ENCODE data around the gene C19orf47. TPM values are rescaled to one million over a fixed set of nuclear protein-coding genes. Genes with fewer than 3 reads are reported as not detected.
A peak's percentile ranks its signal among the peaks of the same experiment; 100 is the strongest.
"Not testable (repeated sequence)": the region's sequence is repeated elsewhere in the genome, so short reads cannot be mapped to it uniquely, and the experiment has no call there.

C19orf47 gene
- total RNA-seq, 1 donor from 2014 or later = 215 TPM

GRCh38 chr19:40378509-40378908, 30.3 kb upstream of the C19orf47 start:
- intact Hi-C loops (cut with micrococcal nuclease) = no loop called here
- no peak for ATAC-seq
- no peak for DNase-seq

GRCh38 chr19:40377876-40378385, 29.7 kb upstream of the C19orf47 start:
- ATAC-seq (no peak), DNase-seq (no peak)
- intact Hi-C loops (cut with micrococcal nuclease) = no loop called here

GRCh38 chr19:40376286-40376862, 28.2 kb upstream of the C19orf47 start:
- no peak for DNase-seq
- intact Hi-C loops (cut with micrococcal nuclease) = no loop called here
- no peak for ATAC-seq

- no peak for ATAC-seq
- DNase-seq = no peak
- intact Hi-C loops (cut with micrococcal nuclease) = no loop called here
These were observed 25.9 kb upstream of the C19orf47 start for GRCh38 chr19:40374084-40374483.

GRCh38 chr19:40371802-40372122, 23.6 kb upstream of the C19orf47 start:
- no peak for ATAC-seq
- intact Hi-C loops (cut with micrococcal nuclease) = no loop called here
- DNase-seq = no peak

GRCh38 chr19:40370997-40371801, 23.0 kb upstream of the C19orf47 start:
- no peak for ATAC-seq
- DNase-seq = no peak
- intact Hi-C loops (cut with micrococcal nuclease) = no loop called here

GRCh38 chr19:40370253-40370652, 22.1 kb upstream of the C19orf47 start:
- ATAC-seq; intact Hi-C loops (cut with micrococcal nuclease); DNase-seq: not testable (repeated sequence)

- intact Hi-C loops (cut with micrococcal nuclease) = no loop called here
- ATAC-seq (no peak), DNase-seq (no peak)
These were observed 21.6 kb upstream of the C19orf47 start for GRCh38 chr19:40369797-40370196.

- ATAC-seq = no peak
- DNase-seq = no peak
- intact Hi-C loops (cut with micrococcal nuclease) = no loop called here
These were observed 19.6 kb upstream of the C19orf47 start for GRCh38 chr19:40367577-40368434.

DNA sequence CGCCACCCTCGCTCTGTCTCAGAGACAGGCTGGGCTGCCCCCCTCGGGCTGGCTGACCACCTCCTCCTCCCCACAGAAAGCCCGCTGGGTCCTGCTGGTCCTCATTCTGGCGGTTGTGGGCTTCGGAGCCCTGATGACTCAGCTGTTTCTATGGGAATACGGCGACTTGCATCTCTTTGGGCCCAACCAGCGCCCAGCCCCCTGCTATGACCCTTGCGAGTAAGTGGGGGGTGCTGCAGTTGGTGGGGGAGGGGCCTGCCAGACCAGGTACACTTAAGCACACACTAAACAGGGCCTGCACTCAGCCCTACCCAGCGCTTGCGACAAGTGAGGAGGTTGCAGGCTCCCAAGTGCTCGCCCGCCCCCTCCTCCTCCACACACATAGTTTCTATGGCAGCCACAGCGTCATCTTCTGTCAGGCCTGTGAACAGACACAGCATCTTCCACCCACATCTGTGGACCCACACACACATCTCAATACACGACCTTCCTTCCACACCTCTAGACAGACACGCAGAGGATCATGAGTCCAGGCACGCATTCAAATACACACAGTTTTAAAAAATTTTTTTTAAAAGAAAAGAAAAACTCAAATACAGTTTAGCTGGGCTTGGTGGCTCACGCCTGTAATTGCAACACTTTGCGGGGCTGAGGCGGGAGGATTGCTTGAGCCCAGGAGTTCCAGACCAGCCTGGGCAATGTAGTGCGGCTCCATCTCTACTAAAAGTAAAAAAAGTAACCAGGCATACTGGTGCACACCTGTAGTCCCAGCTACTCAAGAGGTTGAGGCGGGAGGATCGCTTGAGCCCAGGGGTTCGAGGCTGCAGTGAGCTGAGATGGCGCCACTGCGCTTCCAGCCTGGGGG, 18.7 kb upstream of the C19orf47 start:
- ATAC-seq = no peak
- intact Hi-C loops (cut with micrococcal nuclease) = no loop called here
- DNase-seq = no peak

- peak; percentile 80 for ATAC-seq
- intact Hi-C loops (cut with micrococcal nuclease) = no loop called here
- DNase-seq = peak; percentile 79
These were observed 17.6 kb upstream of the C19orf47 start for GRCh38 chr19:40365613-40366401.

- intact Hi-C loops (cut with micrococcal nuclease) = no loop called here
- ATAC-seq (no peak), DNase-seq (no peak)
These were observed 16.8 kb upstream of the C19orf47 start for GRCh38 chr19:40365010-40365409.

- intact Hi-C loops (cut with micrococcal nuclease) = no loop called here
- no peak for ATAC-seq
- no peak for DNase-seq
These were observed 14.9 kb upstream of the C19orf47 start for GRCh38 chr19:40363069-40363468.

DNA sequence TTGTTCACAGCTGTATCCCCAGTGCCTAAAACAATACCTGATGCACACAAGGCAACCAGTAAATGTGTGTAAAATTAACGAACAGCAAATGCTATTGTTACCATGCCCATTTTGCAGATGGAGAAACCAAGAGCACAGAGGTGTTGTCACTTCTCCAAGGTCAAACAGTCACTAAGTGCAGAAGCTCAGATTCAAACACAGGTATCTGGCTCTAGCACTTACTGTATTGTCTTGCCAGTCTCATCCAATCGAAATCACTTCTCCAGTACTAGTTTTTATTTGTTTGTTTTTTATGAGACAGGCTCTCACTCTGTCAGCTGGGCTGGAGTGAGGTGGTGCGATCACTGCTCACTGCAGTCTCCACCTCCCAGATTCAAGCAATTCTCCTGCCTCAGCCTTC, 14.0 kb upstream of the C19orf47 start:
- intact Hi-C loops (cut with micrococcal nuclease) = no loop called here
- ATAC-seq (no peak), DNase-seq (no peak)

DNA sequence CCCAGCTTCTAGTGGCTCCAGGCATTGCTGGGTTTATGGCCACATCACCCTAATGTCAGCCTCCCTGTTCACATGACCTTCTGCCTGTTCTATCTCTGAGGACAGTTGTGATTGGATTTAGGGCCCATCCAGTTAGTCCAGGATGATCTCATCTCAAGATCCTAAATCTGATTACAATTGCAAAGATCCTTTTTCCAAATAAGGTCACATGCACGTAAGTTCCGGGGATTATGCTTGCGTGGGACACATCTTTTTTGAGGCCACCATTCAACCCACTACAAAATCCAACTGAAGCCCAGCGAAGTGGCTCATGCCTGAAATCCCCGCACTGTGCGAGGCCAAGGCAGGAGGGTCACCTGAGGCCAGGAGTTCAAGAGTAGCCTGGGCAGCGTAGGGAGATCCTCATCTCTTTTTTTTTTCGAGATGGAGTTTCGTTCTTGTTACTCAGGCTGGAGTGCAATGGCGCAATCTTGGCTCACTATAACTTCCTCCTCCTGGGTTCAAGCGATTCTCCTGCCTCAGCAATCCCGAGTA, 12.6 kb upstream of the C19orf47 start:
- ATAC-seq = peak; percentile 26
- intact Hi-C loops (cut with micrococcal nuclease) = no loop called here
- no peak for DNase-seq

- intact Hi-C loops (cut with micrococcal nuclease) = no loop called here
- no peak for DNase-seq
- no peak for ATAC-seq
These were observed 12.0 kb upstream of the C19orf47 start for GRCh38 chr19:40360020-40360707.

GRCh38 chr19:40358773-40359172, 10.6 kb upstream of the C19orf47 start:
- peak; percentile 39 for ATAC-seq
- intact Hi-C loops (cut with micrococcal nuclease) = no loop called here
- no peak for DNase-seq

DNA sequence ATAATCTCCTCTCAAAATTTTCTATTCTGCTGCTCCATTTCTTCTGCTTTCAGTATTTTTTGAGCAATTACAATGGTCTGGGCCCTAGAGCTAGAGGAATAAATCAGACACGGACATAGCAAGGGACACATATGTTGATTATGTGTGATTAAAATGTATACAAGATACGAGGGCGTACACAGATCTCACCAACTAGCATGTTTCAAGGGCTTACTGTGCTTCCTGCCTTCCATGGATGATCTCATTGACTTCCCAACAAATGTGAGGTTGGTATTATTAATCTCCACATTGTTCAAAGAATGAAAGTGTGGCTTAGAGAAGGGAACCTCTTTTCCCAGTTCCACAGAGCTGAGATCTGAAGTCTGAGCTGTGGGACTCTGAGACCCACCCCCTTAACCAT, 9.4 kb upstream of the C19orf47 start:
- ATAC-seq = no peak
- no peak for DNase-seq
- intact Hi-C loops (cut with micrococcal nuclease) = no loop called here
